Activated naive CD8-positive, alpha-beta T cell treated with anti-CD3 and anti-CD28 coated beads, Interleukin-2, amount 50 U/mL, for 24 hours (primary cell): ENCODE measurements around the gene TOPAZ1.

Experiments
- ATAC-seq: fragments of 150-1000 bp; cut with Tn5 transposase; one replicate; pipeline ENCODE4 v1.10.0; 2021
- DNase-seq: peaks from one replicate; pipeline ENCODE4 v3.0.0; 2021
- H3K27ac Mint-ChIP-seq: one replicate; pipeline ENCODE4 v1.8.0; 2021; ENCODE audit warnings: mild to moderate bottlenecking, mixed read lengths
- H3K27me3 Mint-ChIP-seq: one replicate; pipeline ENCODE4 v1.8.0; 2021; ENCODE audit warnings: mixed read lengths
- H3K36me3 Mint-ChIP-seq: one replicate; pipeline ENCODE4 v1.8.0; 2021; ENCODE audit warnings: low read depth, mixed read lengths
- H3K4me1 Mint-ChIP-seq: one replicate; pipeline ENCODE4 v1.8.0; 2021; ENCODE audit warnings: mixed read lengths
- H3K4me3 Mint-ChIP-seq: one replicate; pipeline ENCODE4 v1.8.0; 2021; ENCODE audit warnings: mild to moderate bottlenecking, moderate library complexity, mixed read lengths
- H3K9me3 Mint-ChIP-seq: one replicate; pipeline ENCODE4 v1.8.0; 2021; ENCODE audit warnings: mixed read lengths

The TOPAZ1 gene

GRCh38 chr3:44280077-44280476 lies 38.4 kb downstream of the TOPAZ1 start:
- DNase-seq: no peak
- Mint-ChIP-seq H3K36me3 (no peaks in the 10 kb centered on the region), H3K9me3 (no peaks in the 10 kb centered on the region), H3K27ac (no peak overlapping the region), H3K4me3 (no peak overlapping the region), H3K4me1 (no peaks in the 10 kb centered on the region), H3K27me3 (peaks cover 11% of the 10 kb centered on the region)
- no peak for ATAC-seq

- no peaks in the 10 kb centered on the region for H3K4me1 Mint-ChIP-seq
- ATAC-seq (no peak), DNase-seq (no peak)
- no peaks in the 10 kb centered on the region for H3K36me3 Mint-ChIP-seq
- no peak overlapping the region for H3K27ac Mint-ChIP-seq
- H3K9me3 Mint-ChIP-seq: no peaks in the 10 kb centered on the region
- H3K4me3 Mint-ChIP-seq: no peak overlapping the region
- peaks cover 11% of the 10 kb centered on the region for H3K27me3 Mint-ChIP-seq
These were observed 38.9 kb downstream of the TOPAZ1 start for GRCh38 chr3:44280631-44281030.

GRCh38 chr3:44284949-44285348 lies 43.3 kb downstream of the TOPAZ1 start:
- no peaks in the 10 kb centered on the region for H3K9me3 Mint-ChIP-seq
- H3K36me3 Mint-ChIP-seq: no peaks in the 10 kb centered on the region
- no peaks in the 10 kb centered on the region for H3K4me1 Mint-ChIP-seq
- H3K4me3 Mint-ChIP-seq: no peak overlapping the region
- ATAC-seq: no peak
- no peak for DNase-seq
- peaks cover 11% of the 10 kb centered on the region for H3K27me3 Mint-ChIP-seq
- no peak overlapping the region for H3K27ac Mint-ChIP-seq

- peaks cover 4% of the 10 kb centered on the region for H3K27me3 Mint-ChIP-seq
- no peak overlapping the region for H3K27ac Mint-ChIP-seq
- no peak for DNase-seq
- no peak overlapping the region for H3K4me3 Mint-ChIP-seq
- no peaks in the 10 kb centered on the region for H3K9me3 Mint-ChIP-seq
- no peak for ATAC-seq
- H3K36me3 Mint-ChIP-seq: no peaks in the 10 kb centered on the region
- no peaks in the 10 kb centered on the region for H3K4me1 Mint-ChIP-seq
These were observed 48.3 kb downstream of the TOPAZ1 start for GRCh38 chr3:44289882-44290462.

GRCh38 chr3:44292276-44292675 lies 50.6 kb downstream of the TOPAZ1 start:
- Mint-ChIP-seq H3K9me3 (no peaks in the 10 kb centered on the region), H3K36me3 (no peaks in the 10 kb centered on the region), H3K27me3 (peaks cover 13% of the 10 kb centered on the region), H3K4me3 (no peak overlapping the region), H3K4me1 (no peaks in the 10 kb centered on the region), H3K27ac (no peak overlapping the region)
- ATAC-seq (no peak), DNase-seq (no peak)

- peaks cover 13% of the 10 kb centered on the region for H3K27me3 Mint-ChIP-seq
- H3K4me3 Mint-ChIP-seq: no peak overlapping the region
- H3K36me3 Mint-ChIP-seq: no peaks in the 10 kb centered on the region
- no peak overlapping the region for H3K27ac Mint-ChIP-seq
- ATAC-seq (no peak), DNase-seq (no peak)
- H3K4me1 Mint-ChIP-seq: no peaks in the 10 kb centered on the region
- no peaks in the 10 kb centered on the region for H3K9me3 Mint-ChIP-seq
These were observed 51.3 kb downstream of the TOPAZ1 start for GRCh38 chr3:44292947-44293346.

GRCh38 chr3:44297255-44297654 lies 55.6 kb downstream of the TOPAZ1 start:
- Mint-ChIP-seq H3K9me3 (no peaks in the 10 kb centered on the region), H3K4me3 (no peak overlapping the region), H3K4me1 (no peaks in the 10 kb centered on the region), H3K27me3 (peaks cover 13% of the 10 kb centered on the region), H3K27ac (no peak overlapping the region), H3K36me3 (no peaks in the 10 kb centered on the region)
- DNase-seq (no peak), ATAC-seq (no peak)

- Mint-ChIP-seq H3K9me3 (no peaks in the 10 kb centered on the region), H3K36me3 (no peaks in the 10 kb centered on the region), H3K4me1 (no peaks in the 10 kb centered on the region), H3K4me3 (no peak overlapping the region), H3K27ac (no peak overlapping the region), H3K27me3 (peaks cover 5% of the 10 kb centered on the region)
- no peak for DNase-seq
- ATAC-seq: no peak
These were observed 60.1 kb downstream of the TOPAZ1 start for GRCh38 chr3:44301746-44302145.

- no peaks in the 10 kb centered on the region for H3K4me1 Mint-ChIP-seq
- no peaks in the 10 kb centered on the region for H3K36me3 Mint-ChIP-seq
- H3K9me3 Mint-ChIP-seq: no peaks in the 10 kb centered on the region
- no peak overlapping the region for H3K27ac Mint-ChIP-seq
- H3K27me3 Mint-ChIP-seq: peaks cover 7% of the 10 kb centered on the region
- H3K4me3 Mint-ChIP-seq: no peak overlapping the region
- ATAC-seq (no peak), DNase-seq (no peak)
These were observed 67.8 kb downstream of the TOPAZ1 start for GRCh38 chr3:44309500-44309899.

GRCh38 chr3:44318891-44319311 lies 77.2 kb downstream of the TOPAZ1 start:
- DNase-seq: no peak
- Mint-ChIP-seq H3K9me3 (no peaks in the 10 kb centered on the region), H3K36me3 (no peaks in the 10 kb centered on the region), H3K27ac (no peak overlapping the region), H3K4me1 (no peaks in the 10 kb centered on the region), H3K4me3 (no peak overlapping the region), H3K27me3 (no peaks in the 10 kb centered on the region)
- no peak for ATAC-seq

- Mint-ChIP-seq H3K27ac (no peak overlapping the region), H3K9me3 (no peaks in the 10 kb centered on the region), H3K27me3 (peaks cover 3% of the 10 kb centered on the region), H3K4me3 (no peak overlapping the region), H3K36me3 (no peaks in the 10 kb centered on the region), H3K4me1 (no peaks in the 10 kb centered on the region)
- ATAC-seq (no peak), DNase-seq (no peak)
These were observed 79.6 kb downstream of the TOPAZ1 start for GRCh38 chr3:44321335-44321734.

- Mint-ChIP-seq H3K36me3 (no peaks in the 10 kb centered on the region), H3K27ac (no peak overlapping the region), H3K9me3 (no peaks in the 10 kb centered on the region), H3K27me3 (peaks cover 3% of the 10 kb centered on the region), H3K4me1 (no peaks in the 10 kb centered on the region), H3K4me3 (no peak overlapping the region)
- ATAC-seq (no peak), DNase-seq (peak; percentile 57)
These were observed 81.8 kb downstream of the TOPAZ1 start for GRCh38 chr3:44323341-44323955.

- Mint-ChIP-seq H3K4me1 (no peaks in the 10 kb centered on the region), H3K9me3 (no peaks in the 10 kb centered on the region), H3K27me3 (peaks cover 3% of the 10 kb centered on the region), H3K27ac (no peak overlapping the region), H3K36me3 (no peaks in the 10 kb centered on the region), H3K4me3 (no peak overlapping the region)
- ATAC-seq: no peak
- DNase-seq: no peak
These were observed 82.9 kb downstream of the TOPAZ1 start for GRCh38 chr3:44324584-44324983.

- peaks cover 3% of the 10 kb centered on the region for H3K27me3 Mint-ChIP-seq
- DNase-seq (no peak), ATAC-seq (no peak)
- H3K4me3 Mint-ChIP-seq: no peak overlapping the region
- no peaks in the 10 kb centered on the region for H3K4me1 Mint-ChIP-seq
- H3K27ac Mint-ChIP-seq: no peak overlapping the region
- H3K36me3 Mint-ChIP-seq: no peaks in the 10 kb centered on the region
- no peaks in the 10 kb centered on the region for H3K9me3 Mint-ChIP-seq
These were observed 84.3 kb downstream of the TOPAZ1 start for GRCh38 chr3:44326019-44326418.

- no peak for ATAC-seq
- H3K36me3 Mint-ChIP-seq: no peaks in the 10 kb centered on the region
- H3K27ac Mint-ChIP-seq: no peak overlapping the region
- H3K4me3 Mint-ChIP-seq: no peak overlapping the region
- DNase-seq: no peak
- H3K27me3 Mint-ChIP-seq: peaks cover 3% of the 10 kb centered on the region
- H3K4me1 Mint-ChIP-seq: no peaks in the 10 kb centered on the region
- H3K9me3 Mint-ChIP-seq: no peaks in the 10 kb centered on the region
These were observed 84.8 kb downstream of the TOPAZ1 start for GRCh38 chr3:44326515-44326914.

GRCh38 chr3:44329946-44330345 lies 88.3 kb downstream of the TOPAZ1 start:
- Mint-ChIP-seq H3K4me3 (no peak overlapping the region), H3K9me3 (no peaks in the 10 kb centered on the region), H3K27me3 (peaks cover 5% of the 10 kb centered on the region), H3K36me3 (no peaks in the 10 kb centered on the region), H3K4me1 (no peaks in the 10 kb centered on the region), H3K27ac (no peak overlapping the region)
- DNase-seq (no peak), ATAC-seq (no peak)
